Osteocyte (in vitro differentiated cells): Measurements from ENCODE around the gene SH3RF3. TPM values are rescaled to one million over a fixed set of nuclear protein-coding genes. Genes with fewer than 3 reads are reported as not detected.

ENCODE experiments used
- DNase-seq: peaks from one replicate; pipeline ENCODE4 v3.0.0; 2021; ENCODE audit warnings: mixed read lengths; ENCODE audit not compliant: unreplicated experiment; ENCODE audit errors: extremely low spot score
- H3K27ac Mint-ChIP-seq: one replicate; pipeline ENCODE4 v1.8.0; 2021; ENCODE audit warnings: mild to moderate bottlenecking, mixed read lengths; ENCODE audit not compliant: unreplicated experiment
- H3K27me3 Mint-ChIP-seq: one replicate; pipeline ENCODE4 v1.8.0; 2021; ENCODE audit warnings: mixed read lengths; ENCODE audit not compliant: unreplicated experiment
- H3K36me3 Mint-ChIP-seq: one replicate; pipeline ENCODE4 v1.8.0; 2021; ENCODE audit warnings: mixed read lengths; ENCODE audit not compliant: unreplicated experiment
- H3K4me1 Mint-ChIP-seq: one replicate; pipeline ENCODE4 v1.8.0; 2021; ENCODE audit warnings: mixed read lengths; ENCODE audit not compliant: unreplicated experiment
- H3K4me3 Mint-ChIP-seq: one replicate; pipeline ENCODE4 v1.8.0; 2021; ENCODE audit warnings: mild to moderate bottlenecking, moderate library complexity, mixed read lengths; ENCODE audit not compliant: unreplicated experiment
- H3K9me3 Mint-ChIP-seq: one replicate; pipeline ENCODE4 v1.8.0; 2021; ENCODE audit warnings: mixed read lengths; ENCODE audit not compliant: unreplicated experiment
- CTCF ChIP-seq: fragments of 200-600 bp; sonication (generic); IDR thresholded peaks from 2 replicates; pipeline ENCODE4 v1.5.0; 2021; ENCODE audit warnings: antibody characterized with exemption, mild to moderate bottlenecking, moderate library complexity
- total RNA-seq: library from RNA; stranded (reverse); gene quantifications from 2 replicates; pipeline ENCODE4 v1.2.1, GENCODE V29; 2021

Gene SH3RF3
- total RNA-seq, 1 donor from 2014 or later = 79.4 TPM

GRCh38 chr2:109452318-109453305 lies 323.6 kb downstream of the SH3RF3 start:
- Mint-ChIP-seq H3K27ac (peak overlapping the region; percentile 62), H3K27me3 (no peaks in the 10 kb centered on the region), H3K36me3 (peaks cover 48% of the 10 kb centered on the region), H3K4me3 (no peak overlapping the region), H3K9me3 (no peaks in the 10 kb centered on the region), H3K4me1 (peaks cover 53% of the 10 kb centered on the region)
- DNase-seq = no peak
- no peak for TF ChIP-seq CTCF

GRCh38 chr2:109453371-109453995 lies 324.5 kb downstream of the SH3RF3 start:
- H3K27ac Mint-ChIP-seq = peak overlapping the region; percentile 91
- peaks cover 50% of the 10 kb centered on the region for H3K36me3 Mint-ChIP-seq
- H3K9me3 Mint-ChIP-seq = no peaks in the 10 kb centered on the region
- no peak for TF ChIP-seq CTCF
- no peaks in the 10 kb centered on the region for H3K27me3 Mint-ChIP-seq
- H3K4me1 Mint-ChIP-seq = peaks cover 53% of the 10 kb centered on the region
- no peak overlapping the region for H3K4me3 Mint-ChIP-seq
- no peak for DNase-seq

GRCh38 chr2:109454304-109454703 lies 325.3 kb downstream of the SH3RF3 start:
- H3K27ac Mint-ChIP-seq = peak overlapping the region; percentile 91
- H3K36me3 Mint-ChIP-seq = peaks cover 54% of the 10 kb centered on the region
- DNase-seq = no peak
- H3K4me3 Mint-ChIP-seq = no peak overlapping the region
- no peak for TF ChIP-seq CTCF
- no peaks in the 10 kb centered on the region for H3K9me3 Mint-ChIP-seq
- no peaks in the 10 kb centered on the region for H3K27me3 Mint-ChIP-seq
- peaks cover 61% of the 10 kb centered on the region for H3K4me1 Mint-ChIP-seq

- no peak for TF ChIP-seq CTCF
- peak overlapping the region; percentile 91 for H3K27ac Mint-ChIP-seq
- peaks cover 64% of the 10 kb centered on the region for H3K4me1 Mint-ChIP-seq
- DNase-seq = no peak
- H3K36me3 Mint-ChIP-seq = peaks cover 57% of the 10 kb centered on the region
- no peak overlapping the region for H3K4me3 Mint-ChIP-seq
- no peaks in the 10 kb centered on the region for H3K27me3 Mint-ChIP-seq
- no peaks in the 10 kb centered on the region for H3K9me3 Mint-ChIP-seq
These were observed 325.9 kb downstream of the SH3RF3 start for GRCh38 chr2:109454765-109455394.
